Ishikawa (cell line): ENCODE results near the gene NFE2L3.

Source experiments
- CEBPB ChIP-seq: IDR thresholded peaks from 2 replicates; pipeline ENCODE4 v1.6.1; 2012
- CREB1 ChIP-seq: IDR thresholded peaks from 2 replicates; pipeline ENCODE4 v1.6.1; 2012; ENCODE audit warnings: low read depth
- EGR1 ChIP-seq: IDR thresholded peaks from 2 replicates; pipeline ENCODE4 v1.6.1; 2012
- EP300 ChIP-seq: IDR thresholded peaks from 2 replicates; pipeline ENCODE4 v1.6.1; 2012; ENCODE audit warnings: borderline replicate concordance
- FOXM1 ChIP-seq: IDR thresholded peaks from 2 replicates; pipeline ENCODE4 v1.6.1; 2012; ENCODE audit warnings: low read depth, borderline replicate concordance
- MAX ChIP-seq: IDR thresholded peaks from 2 replicates; pipeline ENCODE4 v1.6.1; 2012
- NFIC ChIP-seq: IDR thresholded peaks from 2 replicates; pipeline ENCODE4 v1.6.1; 2012
- RAD21 ChIP-seq: IDR thresholded peaks from 2 replicates; pipeline ENCODE4 v1.6.1; 2012; ENCODE audit warnings: low read depth
- REST ChIP-seq: IDR thresholded peaks from 2 replicates; pipeline ENCODE4 v1.6.1; 2012; ENCODE audit warnings: low read depth, mild to moderate bottlenecking
- TAF1 ChIP-seq: IDR thresholded peaks from 2 replicates; pipeline ENCODE4 v1.6.1; 2012; ENCODE audit warnings: low read depth, mild to moderate bottlenecking
- TCF12 ChIP-seq: IDR thresholded peaks from 2 replicates; pipeline ENCODE4 v1.6.1; 2012; ENCODE audit warnings: low read depth
- TEAD4 ChIP-seq: IDR thresholded peaks from 2 replicates; pipeline ENCODE4 v1.6.1; 2012
- USF1 ChIP-seq: IDR thresholded peaks from 2 replicates; pipeline ENCODE4 v1.6.1; 2012
- YY1 ChIP-seq: IDR thresholded peaks from 2 replicates; pipeline ENCODE4 v1.6.1; 2012; ENCODE audit warnings: low read depth
- ZBTB7A ChIP-seq: IDR thresholded peaks from 2 replicates; pipeline ENCODE4 v1.6.1; 2012; ENCODE audit warnings: low read depth

Gene NFE2L3

GRCh38 chr7:26183545-26184280 lies 31.7 kb downstream of the NFE2L3 start:
- TF ChIP-seq ZBTB7A: no peak
- no peak for TF ChIP-seq TCF12
- no peak for TF ChIP-seq YY1
- no peak for TF ChIP-seq USF1
- TF ChIP-seq EGR1: no peak
- TF ChIP-seq REST: no peak
- TF ChIP-seq MAX: no peak
- no peak for TF ChIP-seq RAD21
- TF ChIP-seq CREB1: no peak
- TF ChIP-seq EP300: no peak
- TF ChIP-seq FOXM1: no peak
- TF ChIP-seq TEAD4: no peak
- TF ChIP-seq CEBPB: no peak
- no peak for TF ChIP-seq NFIC
- no peak for TF ChIP-seq TAF1

GRCh38 chr7:26185131-26185843 lies 33.3 kb downstream of the NFE2L3 start:
- no peak for TF ChIP-seq TEAD4
- no peak for TF ChIP-seq EP300
- TF ChIP-seq REST: no peak

GRCh38 chr7:26185844-26186180 lies 33.8 kb downstream of the NFE2L3 start:
- TF ChIP-seq FOXM1 (no peak), TCF12 (no peak), USF1 (no peak), YY1 (no peak), TAF1 (no peak)

GRCh38 chr7:26186364-26187311 lies 34.6 kb downstream of the NFE2L3 start:
- TF ChIP-seq REST: no peak
- no peak for TF ChIP-seq YY1
- TF ChIP-seq TEAD4: no peak
- TF ChIP-seq NFIC: no peak
